Astrocyte (in vitro differentiated cells and primary cell): ENCODE results near the gene HMX1. TPM values are rescaled to one million over a fixed set of nuclear protein-coding genes. Genes with fewer than 3 reads are reported as not detected.

Experiments used
- DNase-seq: peaks from one replicate; pipeline ENCODE4 v3.0.0-alpha.2; 2010; ENCODE audit warnings: low read depth
- FAIRE-seq: peaks from 2 replicates; lab custom pipeline; 2011; peaks lifted over from hg19 to GRCh38; lab: Jason Lieb, UNC
- H2AFZ ChIP-seq: 2 replicates; pipeline ENCODE4 v1.6.0; 2012; ENCODE audit warnings: low read depth, low read length, inconsistent platforms
- H3K27ac ChIP-seq: 2 replicates; pipeline ENCODE4 v1.5.1; 2011; ENCODE audit warnings: low read depth, low read length, inconsistent platforms
- H3K27me3 ChIP-seq: 2 replicates; pipeline ENCODE4 v1.6.0; 2011; ENCODE audit warnings: low read length, inconsistent platforms; ENCODE audit not compliant: insufficient read depth
- H3K36me3 ChIP-seq: 2 replicates; pipeline ENCODE4 v1.5.1; 2011; ENCODE audit warnings: low read length, inconsistent platforms; ENCODE audit not compliant: insufficient read depth
- H3K4me1 ChIP-seq: 2 replicates; pipeline ENCODE4 v1.5.1; 2011; ENCODE audit warnings: low read length, inconsistent platforms; ENCODE audit not compliant: insufficient read depth
- H3K4me2 ChIP-seq: 2 replicates; pipeline ENCODE4 v1.6.0; 2012; ENCODE audit warnings: low read length, inconsistent platforms
- H3K4me3 ChIP-seq: 2 replicates; pipeline ENCODE4 v1.5.1; 2011; ENCODE audit warnings: low read depth, mild to moderate bottlenecking, low read length, inconsistent platforms; ENCODE audit not compliant: insufficient read depth
- H3K79me2 ChIP-seq: 2 replicates; pipeline ENCODE4 v1.6.0; 2012; ENCODE audit warnings: mild to moderate bottlenecking, low read length, inconsistent platforms; ENCODE audit not compliant: insufficient read depth
- H3K9ac ChIP-seq: 2 replicates; pipeline ENCODE4 v1.6.0; 2012; ENCODE audit warnings: mild to moderate bottlenecking, low read length, inconsistent platforms
- H3K9me3 ChIP-seq: 2 replicates; pipeline ENCODE4 v1.5.1; 2012; ENCODE audit warnings: low read depth, mild to moderate bottlenecking, low read length, inconsistent platforms; ENCODE audit not compliant: insufficient read depth
- H4K20me1 ChIP-seq: 2 replicates; pipeline ENCODE4 v1.6.0; 2012; ENCODE audit warnings: low read length, inconsistent platforms; ENCODE audit not compliant: insufficient read depth
- H3K27ac Mint-ChIP-seq: one replicate; pipeline ENCODE4 v1.8.0; 2021; ENCODE audit warnings: mild to moderate bottlenecking, mixed read lengths; ENCODE audit not compliant: unreplicated experiment
- H3K27me3 Mint-ChIP-seq: one replicate; pipeline ENCODE4 v1.8.0; 2021; ENCODE audit warnings: low read depth, mixed read lengths; ENCODE audit not compliant: unreplicated experiment
- H3K36me3 Mint-ChIP-seq: one replicate; pipeline ENCODE4 v1.8.0; 2021; ENCODE audit warnings: low read depth, mixed read lengths; ENCODE audit not compliant: unreplicated experiment
- H3K4me1 Mint-ChIP-seq: one replicate; pipeline ENCODE4 v1.8.0; 2021; ENCODE audit warnings: low read depth, mixed read lengths; ENCODE audit not compliant: unreplicated experiment
- H3K4me3 Mint-ChIP-seq: one replicate; pipeline ENCODE4 v1.8.0; 2021; ENCODE audit warnings: mild to moderate bottlenecking, moderate library complexity, mixed read lengths; ENCODE audit not compliant: unreplicated experiment
- H3K9me3 Mint-ChIP-seq: one replicate; pipeline ENCODE4 v1.8.0; 2021; ENCODE audit warnings: mild to moderate bottlenecking, mixed read lengths; ENCODE audit not compliant: unreplicated experiment
- CTCF ChIP-seq: IDR thresholded peaks from 2 replicates; pipeline ENCODE4 v1.5.1; 2011; ENCODE audit warnings: low read depth, mild to moderate bottlenecking, inconsistent platforms, low read length, moderate library complexity; ENCODE audit not compliant: insufficient read depth
- EZH2 ChIP-seq: IDR thresholded peaks from 2 replicates; pipeline ENCODE4 v1.6.1; 2012; ENCODE audit warnings: mild to moderate bottlenecking, low read length, inconsistent platforms; ENCODE audit not compliant: insufficient read depth
- total RNA-seq: library from RNA; stranded (reverse); gene quantifications from 2 replicates; pipeline ENCODE4 v1.2.1, GENCODE V29; 2021

Gene HMX1
- total RNA-seq, 1 donor from 2014 or later = 0.25 TPM

GRCh38 chr4:8821151-8821950 lies 50.3 kb downstream of the HMX1 start:
- Mint-ChIP-seq H3K27ac (no peak overlapping the region), H3K4me1 (no peaks in the 10 kb centered on the region), H3K4me3 (no peak overlapping the region), H3K9me3 (no peaks in the 10 kb centered on the region), H3K27me3 (peaks cover 61% of the 10 kb centered on the region), H3K36me3 (no peaks in the 10 kb centered on the region)
- DNase-seq (no peak), FAIRE-seq (no peak)
- no peak overlapping the region for H3K4me2 ChIP-seq
- H3K4me1 ChIP-seq = no peaks in the 10 kb centered on the region
- H3K4me3 ChIP-seq = no peak overlapping the region
- no peaks in the 10 kb centered on the region for H4K20me1 ChIP-seq
- no peak overlapping the region for H2AFZ ChIP-seq
- no peaks in the 10 kb centered on the region for H3K79me2 ChIP-seq
- no peaks in the 10 kb centered on the region for H3K36me3 ChIP-seq
- no peak overlapping the region for H3K27ac ChIP-seq
- TF ChIP-seq CTCF (no peak), EZH2 (no peak)
- H3K9ac ChIP-seq = no peak overlapping the region
- peaks cover 3% of the 10 kb centered on the region for H3K9me3 ChIP-seq
- no peaks in the 10 kb centered on the region for H3K27me3 ChIP-seq

- H4K20me1 ChIP-seq = no peaks in the 10 kb centered on the region
- H3K4me2 ChIP-seq = no peak overlapping the region
- Mint-ChIP-seq H3K9me3 (no peaks in the 10 kb centered on the region), H3K36me3 (no peaks in the 10 kb centered on the region), H3K27me3 (peaks cover 59% of the 10 kb centered on the region), H3K27ac (no peak overlapping the region), H3K4me1 (no peaks in the 10 kb centered on the region), H3K4me3 (no peak overlapping the region)
- FAIRE-seq (no peak), DNase-seq (no peak)
- no peak overlapping the region for H3K9ac ChIP-seq
- H3K36me3 ChIP-seq = no peaks in the 10 kb centered on the region
- H3K4me3 ChIP-seq = no peak overlapping the region
- peaks cover 3% of the 10 kb centered on the region for H3K9me3 ChIP-seq
- H3K27me3 ChIP-seq = no peaks in the 10 kb centered on the region
- H3K79me2 ChIP-seq = no peaks in the 10 kb centered on the region
- H2AFZ ChIP-seq = no peak overlapping the region
- TF ChIP-seq EZH2 (no peak), CTCF (no peak)
- no peaks in the 10 kb centered on the region for H3K4me1 ChIP-seq
- no peak overlapping the region for H3K27ac ChIP-seq
These were observed 51.2 kb downstream of the HMX1 start for GRCh38 chr4:8820178-8821102.
